ENCODE data around the gene SPTAN1.

The SPTAN1 gene

GRCh38 chr9:128607642-128608350 is 55.4 kb downstream of the SPTAN1 start:
- DNase-seq: no peak

GRCh38 chr9:128610897-128611296 is 58.5 kb downstream of the SPTAN1 start:
- DNase-seq: no peak

- no peak for DNase-seq
Measured at GRCh38 chr9:128611600-128612394, 59.4 kb downstream of the SPTAN1 start.

- no peak for DNase-seq
Measured at GRCh38 chr9:128614728-128615127, 62.3 kb downstream of the SPTAN1 start.

GRCh38 chr9:128615571-128615970 is 63.2 kb downstream of the SPTAN1 start:
- no peak for DNase-seq

- DNase-seq: no peak
Measured at GRCh38 chr9:128617943-128618342, 65.6 kb downstream of the SPTAN1 start.

- no peak for DNase-seq
Measured at GRCh38 chr9:128619127-128619526, 66.7 kb downstream of the SPTAN1 start.

GRCh38 chr9:128619779-128620178 is 67.4 kb downstream of the SPTAN1 start:
- DNase-seq: no peak

- no peak for DNase-seq
Measured at GRCh38 chr9:128621730-128622455, 69.5 kb downstream of the SPTAN1 start.

- DNase-seq: no peak
Measured at GRCh38 chr9:128624566-128624965, 72.2 kb downstream of the SPTAN1 start.

GRCh38 chr9:128625391-128626146 is 73.2 kb downstream of the SPTAN1 start:
- DNase-seq: no peak

- DNase-seq: no peak
Measured at GRCh38 chr9:128626181-128626580, 73.8 kb downstream of the SPTAN1 start.

GRCh38 chr9:128627127-128627715 is 74.8 kb downstream of the SPTAN1 start:
- no peak for DNase-seq

GRCh38 chr9:128627906-128628305 is 75.5 kb downstream of the SPTAN1 start:
- no peak for DNase-seq

GRCh38 chr9:128628471-128629048 is 76.2 kb downstream of the SPTAN1 start:
- DNase-seq: no peak

- no peak for DNase-seq
Measured at GRCh38 chr9:128629136-128629535, 76.7 kb downstream of the SPTAN1 start.

GRCh38 chr9:128629852-128630545 is 77.6 kb downstream of the SPTAN1 start:
- DNase-seq: no peak

- DNase-seq: no peak
Measured at GRCh38 chr9:128631636-128632035, 79.2 kb downstream of the SPTAN1 start.

- DNase-seq: no peak
Measured at GRCh38 chr9:128632066-128632465, 79.7 kb downstream of the SPTAN1 start.

- no peak for DNase-seq
Measured at GRCh38 chr9:128632486-128632885, 80.1 kb downstream of the SPTAN1 start.

- DNase-seq: no peak
Measured at GRCh38 chr9:128633057-128633456, 80.7 kb downstream of the SPTAN1 start.

GRCh38 chr9:128633601-128634000 is 81.2 kb downstream of the SPTAN1 start:
- DNase-seq: no peak
